SKM-1 (cell line): ENCODE measurements around the gene PPIF.
A peak's percentile ranks its signal among the peaks of the same experiment; 100 is the strongest.
"Not testable (repeated sequence)": the region's sequence is repeated elsewhere in the genome, so short reads cannot be mapped to it uniquely, and the experiment has no call there.

ENCODE experiments used
- DNase-seq: peaks from one replicate; lab custom pipeline; 2025; ENCODE audit not compliant: unreplicated experiment; lab: John Stamatoyannopoulos, UW

Gene PPIF

DNA sequence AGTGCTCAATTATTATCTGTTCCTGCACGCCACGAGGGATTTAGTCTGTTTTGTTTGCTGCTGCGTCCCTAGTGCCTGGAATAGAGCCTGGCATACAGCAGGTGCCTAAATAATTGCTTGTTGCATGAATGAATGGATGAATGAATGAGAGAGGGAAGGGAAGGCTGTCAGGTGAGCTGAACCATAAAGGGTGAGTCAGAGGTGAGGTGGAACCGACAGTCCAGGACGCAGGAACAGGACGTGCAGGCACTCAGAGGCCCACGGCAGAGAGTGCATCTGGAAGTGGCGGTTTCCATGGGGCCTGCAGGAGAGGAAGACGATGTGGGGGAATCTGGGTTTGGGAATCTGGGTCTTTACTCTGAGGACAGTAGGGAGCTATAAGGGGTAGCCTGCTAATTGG, 17.7 kb upstream of the PPIF start:
- no peak for DNase-seq

DNA sequence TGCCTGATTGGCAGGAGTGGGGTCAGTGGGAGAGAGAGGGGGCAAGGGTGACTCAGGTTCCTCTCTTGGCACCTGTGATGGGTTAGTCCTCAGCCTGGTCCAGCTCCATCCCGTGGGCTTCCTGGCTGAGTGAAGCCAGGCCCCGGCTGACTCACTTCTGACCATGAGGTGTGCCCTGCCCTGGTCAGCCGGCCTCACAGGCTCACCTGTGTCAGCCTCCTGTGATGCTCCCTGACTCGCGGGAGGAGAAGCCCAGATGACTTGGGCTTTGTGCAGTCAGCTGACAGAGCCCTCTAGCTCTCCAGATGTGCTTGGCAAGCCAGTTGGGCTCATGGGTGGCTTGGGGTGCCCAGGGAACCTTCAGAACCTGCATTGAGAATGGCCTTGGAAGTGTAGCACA, 16.0 kb upstream of the PPIF start:
- no peak for DNase-seq

DNA sequence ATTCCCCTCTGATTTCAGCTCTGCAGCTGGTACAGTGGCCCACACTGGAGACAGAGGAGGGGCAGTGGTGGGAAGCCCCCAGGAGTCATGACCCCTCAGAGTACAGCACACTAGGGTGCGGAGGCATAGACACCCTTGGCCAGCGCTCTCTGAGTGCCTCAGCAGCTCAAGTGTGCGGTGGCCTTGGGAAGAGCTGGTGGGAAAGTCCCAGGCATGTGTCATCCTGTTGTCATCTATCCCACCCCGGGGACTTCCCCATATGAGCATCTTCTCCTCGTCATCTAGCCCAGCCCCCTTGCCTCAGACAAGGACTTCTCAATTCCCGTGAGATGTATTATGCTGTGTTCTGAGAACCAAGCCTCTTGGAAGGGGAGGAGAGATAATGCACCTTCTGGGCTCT, 15.6 kb upstream of the PPIF start:
- no peak for DNase-seq

DNA sequence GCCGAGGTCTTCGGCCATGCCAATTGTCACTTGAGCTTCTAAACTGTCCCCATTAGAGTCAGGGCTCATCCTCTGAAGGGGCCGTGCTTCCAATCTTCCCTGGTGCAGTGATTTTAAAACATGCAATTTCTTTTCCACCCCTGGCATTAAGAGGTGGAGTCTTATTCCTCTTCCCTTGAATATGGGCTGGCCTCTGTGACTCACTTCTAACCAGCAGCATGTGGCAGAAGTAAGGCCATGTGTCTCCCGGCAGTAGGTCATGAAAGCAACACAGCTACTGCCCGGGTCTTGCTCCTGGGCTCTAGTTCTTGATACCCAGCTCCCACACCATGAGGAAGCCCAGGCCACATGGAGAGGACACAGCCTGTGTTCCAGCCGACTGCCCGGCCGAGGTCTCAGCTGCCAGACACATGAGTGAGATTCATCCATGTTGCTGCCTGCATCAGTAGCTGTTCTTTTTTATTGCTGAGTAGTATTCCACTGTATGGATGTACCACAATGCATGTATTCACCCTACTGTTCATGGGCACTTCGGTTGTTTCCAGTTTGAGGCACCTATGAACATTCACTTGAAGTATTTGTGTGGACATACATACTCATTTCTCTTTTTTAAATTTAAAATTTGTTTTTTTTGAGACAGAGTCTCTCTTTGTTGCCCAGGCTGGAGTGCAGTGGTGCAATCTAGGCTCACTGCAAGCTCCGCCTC, 14.5 kb upstream of the PPIF start:
- not testable (repeated sequence) for DNase-seq

DNA sequence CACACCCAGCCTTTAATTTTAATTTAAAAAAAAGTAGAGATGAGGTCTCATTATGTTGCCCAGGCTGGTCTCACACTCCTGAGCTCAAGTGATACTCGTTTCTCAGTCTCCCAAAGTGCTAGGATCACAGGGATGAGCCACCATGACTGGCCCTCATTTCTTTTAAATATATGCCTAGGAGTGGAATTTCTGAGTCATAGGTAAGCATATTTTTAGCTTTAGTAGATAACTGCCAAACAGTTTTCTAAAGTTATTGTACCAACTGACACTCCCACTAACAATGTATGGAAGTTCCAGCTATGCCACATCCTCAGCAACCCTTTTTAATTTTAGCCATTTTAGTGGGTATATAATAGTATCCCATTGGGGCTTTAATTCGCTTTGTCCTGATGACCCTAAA, 13.8 kb upstream of the PPIF start:
- no peak for DNase-seq

DNA sequence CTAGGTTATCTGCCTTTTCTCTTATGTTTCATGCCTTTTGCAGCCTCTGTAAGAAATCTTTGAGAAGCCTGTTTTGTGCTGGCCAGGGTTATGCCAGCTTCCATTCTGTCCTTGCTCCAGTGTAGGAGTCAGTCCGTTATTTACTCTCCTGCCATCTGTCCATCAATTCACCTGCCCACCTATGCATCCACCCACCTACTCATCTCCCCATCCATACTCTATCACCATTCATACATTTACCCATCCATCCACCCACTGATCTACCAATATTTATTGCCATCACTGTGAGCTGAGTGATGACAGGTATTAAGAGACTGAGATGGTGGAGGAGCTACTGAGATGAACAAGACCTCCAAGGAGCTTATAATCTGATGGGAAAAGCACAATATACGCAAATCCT, 12.7 kb upstream of the PPIF start:
- DNase-seq = no peak

DNA sequence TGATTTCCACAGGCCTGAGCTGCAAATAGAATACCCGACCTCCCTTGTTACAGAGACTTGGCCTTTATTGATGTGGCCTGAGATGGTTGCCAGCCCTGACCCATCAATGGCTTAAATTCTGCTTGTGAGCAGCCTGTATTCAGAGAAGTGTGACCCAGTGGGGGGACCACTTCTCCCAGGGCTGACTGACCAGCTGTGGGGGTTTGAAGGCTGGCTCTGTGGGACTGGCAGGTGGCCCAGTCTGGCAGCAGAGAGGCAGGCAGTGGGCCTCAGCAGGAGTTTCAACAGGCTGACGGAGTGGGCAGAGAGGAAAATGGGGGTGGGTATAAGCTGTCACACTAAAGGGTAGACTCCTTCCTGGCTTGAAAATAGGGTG, 12.2 kb upstream of the PPIF start:
- no peak for DNase-seq

DNA sequence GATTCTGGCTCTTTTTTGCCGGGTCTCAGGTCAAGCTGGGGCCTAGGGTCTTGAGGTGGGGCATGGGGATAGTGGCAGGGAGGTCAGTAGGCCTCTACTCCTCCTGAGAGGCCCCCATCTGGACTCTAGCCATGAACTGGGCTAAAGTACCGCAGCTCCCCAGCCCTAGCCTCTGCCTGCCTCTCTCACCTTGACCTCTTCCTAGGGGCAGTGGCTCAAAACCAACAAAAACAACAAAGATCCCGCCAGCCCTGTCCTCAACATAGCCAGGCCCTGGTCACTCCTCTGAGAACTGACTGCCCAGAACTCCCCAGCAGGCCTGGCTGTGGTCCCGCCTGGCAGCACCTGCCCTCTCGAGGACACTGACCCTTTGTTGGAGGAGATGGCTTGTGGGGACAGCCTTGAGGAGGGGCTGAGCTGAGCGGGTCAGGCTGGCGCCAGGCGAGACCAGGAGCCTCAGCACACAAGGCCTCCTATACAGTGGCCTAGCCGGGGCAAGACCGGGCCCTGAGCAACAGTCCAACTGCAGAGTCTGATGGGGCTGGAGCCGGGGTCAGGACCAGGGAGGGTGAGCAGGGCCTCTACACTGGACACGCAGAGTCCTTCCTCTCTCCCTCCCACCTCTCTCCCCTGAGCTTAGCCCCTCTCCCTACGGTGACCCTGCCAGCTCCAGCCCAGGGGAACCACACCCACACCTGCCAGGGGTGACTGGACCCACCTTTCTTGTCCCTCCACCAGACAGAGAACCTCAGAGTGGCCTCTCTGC, 11.6 kb upstream of the PPIF start:
- DNase-seq = no peak

DNA sequence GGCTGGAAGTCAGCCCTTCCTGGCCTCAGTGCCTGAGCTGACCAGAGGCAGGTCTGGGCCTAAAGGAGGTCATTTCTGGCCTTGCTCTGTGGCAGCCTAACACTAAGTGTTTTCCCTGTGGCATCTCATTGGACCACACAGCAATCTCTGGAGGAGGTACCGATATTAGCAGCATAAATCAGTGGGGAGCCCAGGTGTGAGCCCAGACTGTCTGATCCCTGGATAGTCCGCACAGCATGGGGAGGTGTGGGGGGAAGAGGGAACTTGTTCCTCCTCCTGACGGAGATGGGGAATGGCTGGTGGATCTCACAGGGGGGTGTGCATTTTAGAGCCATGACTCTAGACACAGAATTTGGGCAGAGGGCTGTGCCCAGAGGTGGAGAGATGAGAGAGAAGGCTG, 11.0 kb upstream of the PPIF start:
- DNase-seq = no peak

DNA sequence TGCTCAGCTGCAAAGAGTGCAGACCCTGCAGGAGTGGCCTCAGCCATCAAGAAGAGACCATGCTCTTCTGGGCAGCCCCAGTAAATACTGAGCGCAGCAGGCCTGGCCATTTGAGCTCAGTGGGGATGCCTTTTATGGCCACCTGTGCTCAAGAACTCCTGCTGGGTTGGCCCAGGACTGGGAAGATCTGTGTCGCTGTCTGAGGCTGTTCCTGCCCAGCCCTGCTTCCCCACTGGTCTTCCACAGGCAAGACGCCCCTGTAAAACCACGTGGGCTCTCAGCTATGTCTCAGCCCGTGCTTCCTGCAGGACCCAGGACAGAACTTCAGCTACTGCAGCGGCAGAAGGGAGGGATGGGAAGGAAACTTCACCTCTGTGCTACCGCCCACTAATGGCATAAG, 10.5 kb upstream of the PPIF start:
- DNase-seq = no peak

DNA sequence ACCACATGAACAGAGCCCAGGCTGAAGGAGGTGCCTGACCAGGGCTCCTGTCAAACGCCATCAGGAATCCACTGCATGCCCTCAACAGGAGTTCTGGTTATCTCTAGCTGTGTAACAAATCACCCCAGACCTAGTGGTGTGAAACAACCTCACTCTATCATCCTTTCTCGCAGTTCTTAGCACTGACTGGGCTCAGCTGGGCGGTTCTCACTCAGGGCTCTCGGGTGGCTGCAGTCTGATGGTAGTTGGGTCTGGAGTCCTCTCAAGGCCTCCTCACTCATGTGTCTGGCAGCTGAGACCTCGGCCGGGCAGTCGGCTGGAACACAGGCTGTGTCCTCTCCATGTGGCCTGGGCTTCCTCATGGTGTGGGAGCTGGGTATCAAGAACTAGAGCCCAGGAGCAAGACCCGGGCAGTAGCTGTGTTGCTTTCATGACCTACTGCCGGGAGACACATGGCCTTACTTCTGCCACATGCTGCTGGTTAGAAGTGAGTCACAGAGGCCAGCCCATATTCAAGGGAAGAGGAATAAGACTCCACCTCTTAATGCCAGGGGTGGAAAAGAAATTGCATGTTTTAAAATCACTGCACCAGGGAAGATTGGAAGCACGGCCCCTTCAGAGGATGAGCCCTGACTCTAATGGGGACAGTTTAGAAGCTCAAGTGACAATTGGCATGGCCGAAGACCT, 9.3 kb upstream of the PPIF start:
- DNase-seq = not testable (repeated sequence)

DNA sequence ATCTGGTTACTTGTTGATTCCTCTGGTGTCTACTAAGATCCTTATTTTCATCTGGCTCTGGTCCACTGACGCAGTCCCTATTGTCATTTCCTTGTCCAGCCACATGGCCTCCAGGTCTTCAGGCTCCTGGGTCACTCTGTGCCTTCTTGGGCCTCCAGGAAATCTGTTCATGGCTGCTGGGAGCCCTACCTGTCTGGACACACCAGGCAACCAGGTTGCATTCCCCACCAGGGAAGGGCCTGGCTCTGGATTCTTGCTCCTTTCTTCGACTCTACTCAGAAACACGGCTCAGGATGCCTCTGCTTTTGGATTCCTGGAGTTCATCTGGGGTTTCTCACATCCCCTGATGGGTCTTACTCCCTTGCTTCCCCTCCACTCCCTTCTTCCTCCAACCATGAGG, 8.0 kb upstream of the PPIF start:
- no peak for DNase-seq

DNA sequence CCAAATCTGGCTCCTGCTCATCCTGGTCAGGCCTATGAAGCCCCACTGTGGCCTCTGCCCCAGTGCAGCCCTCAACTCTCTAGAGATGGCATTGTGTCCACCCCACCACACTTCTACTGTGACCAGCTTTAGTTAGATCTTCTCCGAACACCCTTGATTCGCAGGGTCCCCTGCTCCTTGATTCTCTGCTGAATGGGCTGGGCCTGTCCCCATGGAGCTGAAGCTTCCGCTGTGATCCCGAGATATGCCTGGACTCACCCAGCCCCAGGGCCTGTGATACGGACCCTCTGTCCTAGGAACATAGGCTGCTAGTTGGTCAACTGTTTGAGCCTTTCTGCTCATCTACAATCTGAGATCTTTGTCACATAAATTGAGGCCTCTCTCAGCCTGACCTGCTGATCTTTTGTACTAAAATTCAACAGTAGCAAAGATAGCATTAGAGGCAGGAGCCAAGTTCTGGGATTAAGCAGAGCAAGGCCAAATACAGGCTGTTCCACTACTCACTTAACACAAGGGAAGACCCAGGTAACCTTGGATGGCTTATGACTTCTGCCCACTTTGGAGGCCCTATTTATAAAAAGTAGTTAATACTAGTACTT, 6.5 kb upstream of the PPIF start:
- no peak for DNase-seq

DNA sequence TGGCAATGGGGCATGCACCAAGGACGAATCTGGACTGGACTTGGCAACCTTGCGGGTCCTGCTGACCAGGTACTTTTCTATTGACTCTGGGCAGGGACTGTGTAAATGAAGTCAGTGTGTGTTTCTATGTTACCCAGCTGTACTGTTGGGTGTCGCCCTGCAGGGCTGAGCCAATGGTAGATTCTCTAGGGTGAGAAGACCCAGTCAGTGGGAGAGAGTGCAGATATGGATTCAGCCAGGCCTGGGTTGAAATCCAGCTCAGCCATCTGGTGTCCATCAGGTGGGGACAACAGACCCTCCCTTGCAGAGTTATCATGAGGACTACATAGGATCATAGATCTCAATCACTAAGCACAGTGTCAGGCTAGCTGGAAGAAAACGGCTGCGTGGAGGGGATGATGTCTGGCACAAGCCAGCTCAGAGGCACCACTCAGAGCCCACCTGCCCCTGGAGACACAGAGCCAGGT, 4.9 kb upstream of the PPIF start:
- no peak for DNase-seq

DNA sequence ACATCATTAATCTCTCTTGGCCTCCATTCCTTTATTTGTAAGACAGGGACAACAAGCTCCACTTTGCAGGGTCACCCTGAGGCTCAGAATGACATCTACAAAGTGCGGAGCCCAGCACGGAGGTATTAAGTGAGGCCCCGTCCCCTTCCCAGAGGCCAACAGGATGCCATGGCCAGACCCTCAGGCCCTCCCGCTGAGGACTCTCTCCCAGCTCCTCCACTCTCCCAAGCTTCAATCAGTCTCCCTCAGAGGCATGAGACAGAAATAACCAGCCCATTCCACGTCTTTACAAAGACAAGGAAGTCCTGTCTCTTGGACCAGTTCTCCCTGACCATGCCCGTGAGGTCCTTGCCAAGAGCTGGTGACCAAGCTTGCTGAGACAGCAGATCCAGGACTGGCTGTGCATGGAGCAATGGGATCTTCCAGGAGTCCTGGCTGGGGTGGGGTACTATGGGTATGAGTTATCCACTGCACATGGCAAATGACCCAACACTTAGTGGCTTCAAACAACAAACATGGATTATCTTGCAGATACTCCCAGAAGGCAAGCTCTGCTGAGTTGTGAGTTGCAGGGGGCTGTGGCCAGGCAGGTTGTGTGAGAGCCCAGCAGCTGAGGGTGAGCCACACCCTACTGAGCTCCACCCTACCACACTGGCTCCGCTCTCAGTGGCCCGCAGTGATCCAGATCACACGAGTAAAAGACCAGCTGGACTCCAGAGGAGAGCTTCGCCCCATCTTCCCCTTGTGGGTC, 4.3 kb upstream of the PPIF start:
- no peak for DNase-seq

DNA sequence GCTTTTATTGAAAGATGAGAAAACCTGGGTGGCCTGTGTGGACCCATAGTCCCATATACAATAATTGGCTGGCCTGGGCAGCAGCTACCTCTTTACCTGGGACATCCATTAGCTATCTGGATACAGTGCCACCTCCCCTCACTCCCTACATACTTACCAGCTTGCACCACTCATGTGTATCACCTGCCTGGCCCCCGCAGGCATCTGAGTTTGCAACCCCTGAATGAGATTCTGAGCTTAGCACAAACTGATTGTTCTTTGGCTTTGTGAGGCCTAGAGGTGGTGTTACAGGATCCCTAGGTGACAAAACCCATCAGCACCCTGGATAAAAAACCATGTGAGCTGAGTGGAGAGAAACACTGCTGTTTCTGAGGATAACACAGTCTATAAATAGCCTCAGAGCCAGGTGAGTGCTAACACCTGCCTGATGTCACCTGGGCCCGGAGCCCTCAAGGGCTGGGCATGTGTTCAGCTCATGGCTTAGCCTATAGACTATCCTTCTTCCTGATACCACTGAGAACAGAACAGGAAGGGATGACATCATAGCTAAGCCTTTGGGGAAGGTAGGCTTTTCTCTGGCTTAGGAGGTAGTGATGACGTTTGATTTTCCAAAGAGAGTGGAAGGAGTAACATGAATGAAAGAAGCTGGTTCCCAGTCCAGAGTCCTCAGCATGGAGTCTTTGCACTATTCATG, 2.6 kb upstream of the PPIF start:
- DNase-seq = no peak

DNA sequence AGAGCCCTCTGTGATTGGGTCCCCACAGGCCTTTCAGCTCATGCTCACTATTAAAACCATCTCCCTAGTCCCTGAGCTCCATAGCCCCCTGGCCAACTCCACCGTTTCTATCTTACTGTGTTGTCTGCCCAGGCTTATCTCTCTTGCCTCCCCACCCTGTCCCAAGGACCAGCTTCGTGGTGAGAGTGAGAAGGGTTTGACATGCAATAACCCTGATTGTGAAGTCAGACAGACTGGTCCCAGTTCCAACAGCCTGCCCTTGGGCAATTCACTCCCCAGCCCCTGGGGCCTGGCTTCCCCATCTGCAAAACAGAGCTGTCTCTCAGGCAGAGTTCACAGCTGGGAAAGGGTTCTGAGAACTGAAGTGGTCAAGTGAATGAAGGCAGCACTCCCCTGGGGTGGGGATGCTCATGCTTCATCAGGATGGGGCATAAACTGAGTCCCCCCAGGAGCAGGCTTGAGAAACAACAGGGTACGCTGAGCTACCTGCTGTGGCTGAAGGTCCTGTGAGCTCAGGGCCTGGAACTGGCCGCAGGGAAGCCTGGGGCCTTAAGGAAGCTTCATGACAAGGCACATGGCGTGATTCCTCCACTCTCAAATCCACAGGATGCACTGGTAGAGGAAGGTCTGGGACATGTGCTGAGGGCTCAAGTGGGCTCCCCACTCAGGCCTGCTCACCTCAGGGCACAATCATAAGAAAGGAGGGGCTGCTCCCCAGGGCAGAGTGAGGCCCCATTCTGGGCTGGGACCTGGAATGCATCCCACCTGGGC, 1.8 kb upstream of the PPIF start:
- peak; percentile 27 for DNase-seq

DNA sequence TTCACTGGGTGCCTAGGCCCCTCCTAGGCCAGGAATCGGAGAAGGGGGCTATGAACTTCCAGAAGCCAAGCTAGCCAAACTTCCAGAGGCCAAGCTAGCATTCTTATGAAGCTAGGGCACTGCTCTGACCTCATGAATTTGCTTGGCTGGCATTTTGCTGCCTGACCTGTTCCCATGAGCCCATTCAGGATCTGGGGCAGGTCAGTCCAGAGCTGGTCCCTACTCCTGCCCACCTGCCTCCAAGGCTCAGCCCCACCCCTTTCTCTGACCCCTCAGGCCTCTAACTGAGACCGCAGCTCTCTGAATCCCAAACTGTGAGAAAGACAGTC, 1.3 kb upstream of the PPIF start:
- DNase-seq = no peak

DNA sequence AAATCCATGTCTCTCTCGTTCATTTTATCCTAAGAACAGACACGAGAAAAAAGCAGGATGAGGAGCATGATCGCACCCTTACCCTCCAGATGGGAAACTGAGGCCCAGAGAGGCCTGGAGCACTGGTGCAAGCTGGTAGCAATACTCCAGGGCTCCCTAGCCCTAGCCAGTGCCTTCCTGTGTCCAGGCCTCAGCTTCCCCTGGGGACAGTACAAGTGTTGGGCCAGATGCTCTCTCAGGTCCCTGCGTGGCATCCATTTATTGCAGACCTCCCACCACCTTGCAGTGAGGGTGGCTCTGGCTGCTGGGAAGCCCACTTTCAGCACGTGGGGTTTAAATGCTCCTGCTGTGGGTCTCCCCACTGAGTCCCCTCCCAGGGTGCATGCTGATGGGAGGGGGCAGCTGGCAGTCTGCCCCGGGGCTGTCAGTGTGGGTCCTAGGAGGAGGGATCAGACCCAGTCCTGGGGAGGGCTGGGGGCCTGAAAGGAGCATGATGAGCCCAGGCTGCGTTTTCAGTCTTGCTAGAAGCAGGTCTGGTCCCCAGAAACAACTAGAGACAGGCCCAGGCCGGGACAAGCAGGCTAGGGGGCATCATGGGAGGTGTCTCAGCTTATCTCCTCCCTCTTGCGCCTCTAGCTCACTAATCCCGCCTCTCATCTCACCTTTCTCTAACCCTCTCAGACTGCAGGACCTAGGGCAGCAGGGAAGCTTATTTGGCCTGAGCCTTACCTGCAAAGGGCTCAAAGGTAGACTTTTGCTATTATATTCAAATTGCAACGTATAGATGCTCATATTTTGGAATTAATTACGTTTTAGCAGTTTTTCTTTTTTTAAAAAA, 662 bp upstream of the PPIF start:
- no peak for DNase-seq
